Islet of Langerhans (tissue), 1 donor: ENCODE results near the gene TBX10.
"Not testable (repeated sequence)": the region's sequence is repeated elsewhere in the genome, so short reads cannot be mapped to it uniquely, and the experiment has no call there.

Source experiments
- FAIRE-seq: peaks from one replicate; lab custom pipeline; 2011; peaks lifted over from hg19 to GRCh38; lab: Jason Lieb, UNC

Gene TBX10

GRCh38 chr11:67645521-67646461 lies 6.2 kb upstream of the TBX10 start:
- FAIRE-seq: no peak

GRCh38 chr11:67644472-67645418 lies 5.2 kb upstream of the TBX10 start:
- no peak for FAIRE-seq

GRCh38 chr11:67644042-67644441 lies 4.5 kb upstream of the TBX10 start:
- FAIRE-seq: no peak

- no peak for FAIRE-seq
Measured at GRCh38 chr11:67642173-67643120, 2.9 kb upstream of the TBX10 start.

GRCh38 chr11:67641338-67642172 lies 2.0 kb upstream of the TBX10 start:
- FAIRE-seq: no peak

- FAIRE-seq: no peak
Measured at GRCh38 chr11:67640758-67641337, 1.3 kb upstream of the TBX10 start.

GRCh38 chr11:67640021-67640757 lies 626 bp upstream of the TBX10 start:
- no peak for FAIRE-seq

GRCh38 chr11:67638535-67639437 lies 777 bp downstream of the TBX10 start:
- FAIRE-seq: no peak

- not testable (repeated sequence) for FAIRE-seq
Measured at GRCh38 chr11:67637441-67637840, 2.1 kb downstream of the TBX10 start.

GRCh38 chr11:67636962-67637361 lies 2.6 kb downstream of the TBX10 start:
- no peak for FAIRE-seq

- no peak for FAIRE-seq
Measured at GRCh38 chr11:67635231-67635521, 4.4 kb downstream of the TBX10 start.

- no peak for FAIRE-seq
Measured at GRCh38 chr11:67634366-67635230, 5.0 kb downstream of the TBX10 start.

- FAIRE-seq: no peak
Measured at GRCh38 chr11:67633758-67634365, 5.7 kb downstream of the TBX10 start.

- no peak for FAIRE-seq
Measured at GRCh38 chr11:67632982-67633755, 6.4 kb downstream of the TBX10 start.

- FAIRE-seq: no peak
Measured at GRCh38 chr11:67632175-67632981, 7.2 kb downstream of the TBX10 start.

GRCh38 chr11:67631853-67632174 lies 7.7 kb downstream of the TBX10 start:
- FAIRE-seq: no peak
